Right lobe of liver (tissue), 4 donors: Measurements from ENCODE around the gene LRRC7.

Experiments
- POLR2A ChIP-seq: fragments of 450-650 bp; IDR thresholded peaks from one replicate; pipeline ENCODE4 v1.6.1; 2017; ENCODE audit warnings: antibody characterized with exemption, mild to moderate bottlenecking
- TF ChIP-seq, protein P1 (sequence below), 4 donors: fragments of 200-600 bp in 3 of 4; fragments of 450-650 bp in 1 of 4; IDR thresholded peaks; one replicate each; pipeline versions ENCODE4 v1.5.1 to v1.8.0; 2016 to 2022; ENCODE audit warnings: antibody characterized with exemption in 4 of 4, mild to moderate bottlenecking in 2 of 4
- donor health status: DM: no; HTN: no; CAD: no.
- donor health status: DM: no; HTN: no; CAD: no.
- donor health status: DM: no; HTN: yes; CAD: no.

DNA sequence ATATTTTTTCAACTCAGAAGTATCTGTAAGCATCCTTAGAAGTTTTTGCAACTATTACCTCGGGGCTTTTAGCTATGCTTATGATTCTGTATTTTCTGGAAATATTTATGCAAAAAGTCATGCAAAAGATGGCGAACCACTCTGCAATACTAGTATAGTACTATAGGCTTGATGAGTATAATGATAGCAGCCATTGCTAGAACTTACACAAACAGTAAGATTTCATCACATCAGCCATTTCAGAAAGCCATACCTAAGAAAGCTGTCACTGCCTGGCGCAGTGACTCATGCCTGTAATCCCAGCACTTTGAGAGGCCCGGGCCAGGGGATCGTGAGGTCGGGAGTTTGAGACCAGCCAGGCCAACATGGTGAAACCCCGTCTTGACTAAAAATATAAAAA lies 227.1 kb downstream of the LRRC7 start:
- TF ChIP-seq, protein P1, sequence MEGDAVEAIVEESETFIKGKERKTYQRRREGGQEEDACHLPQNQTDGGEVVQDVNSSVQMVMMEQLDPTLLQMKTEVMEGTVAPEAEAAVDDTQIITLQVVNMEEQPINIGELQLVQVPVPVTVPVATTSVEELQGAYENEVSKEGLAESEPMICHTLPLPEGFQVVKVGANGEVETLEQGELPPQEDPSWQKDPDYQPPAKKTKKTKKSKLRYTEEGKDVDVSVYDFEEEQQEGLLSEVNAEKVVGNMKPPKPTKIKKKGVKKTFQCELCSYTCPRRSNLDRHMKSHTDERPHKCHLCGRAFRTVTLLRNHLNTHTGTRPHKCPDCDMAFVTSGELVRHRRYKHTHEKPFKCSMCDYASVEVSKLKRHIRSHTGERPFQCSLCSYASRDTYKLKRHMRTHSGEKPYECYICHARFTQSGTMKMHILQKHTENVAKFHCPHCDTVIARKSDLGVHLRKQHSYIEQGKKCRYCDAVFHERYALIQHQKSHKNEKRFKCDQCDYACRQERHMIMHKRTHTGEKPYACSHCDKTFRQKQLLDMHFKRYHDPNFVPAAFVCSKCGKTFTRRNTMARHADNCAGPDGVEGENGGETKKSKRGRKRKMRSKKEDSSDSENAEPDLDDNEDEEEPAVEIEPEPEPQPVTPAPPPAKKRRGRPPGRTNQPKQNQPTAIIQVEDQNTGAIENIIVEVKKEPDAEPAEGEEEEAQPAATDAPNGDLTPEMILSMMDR (IDR thresholded peaks at IDR 0.05): no peak
- no peak for TF ChIP-seq POLR2A
